Amygdala (tissue), 56 donors: Measurements from ENCODE around the gene SLC12A4.
A peak's percentile ranks its signal among the peaks of the same experiment; 100 is the strongest.

ENCODE experiments used
- DNase-seq, 56 donors: peaks; one replicate each; lab custom pipeline; 2025; lab: John Stamatoyannopoulos, UW

SLC12A4 gene

GRCh38 chr16:67965668-67966548 lies 2.5 kb downstream of the SLC12A4 start:
- no peak for DNase-seq

- DNase-seq, result no peak
These were observed 3.8 kb downstream of the SLC12A4 start for GRCh38 chr16:67964477-67965131.

GRCh38 chr16:67963662-67964321 lies 4.6 kb downstream of the SLC12A4 start:
- DNase-seq, result peak in 2 of 56 donors; percentile 11 to 16

GRCh38 chr16:67963292-67963661 lies 5.2 kb downstream of the SLC12A4 start:
- peak in 9 of 56 donors; percentile 10 to 57 (median 42) for DNase-seq

GRCh38 chr16:67962135-67962534 lies 6.3 kb downstream of the SLC12A4 start:
- DNase-seq, result no peak

GRCh38 chr16:67961551-67961957 lies 6.9 kb downstream of the SLC12A4 start:
- DNase-seq, result peak in 1 of 56 donors; percentile 44

GRCh38 chr16:67959536-67960329 lies 8.7 kb downstream of the SLC12A4 start:
- DNase-seq, result no peak

- no peak for DNase-seq
These were observed 10.8 kb downstream of the SLC12A4 start for GRCh38 chr16:67957622-67958021.

GRCh38 chr16:67954421-67955196 lies 13.8 kb downstream of the SLC12A4 start:
- no peak for DNase-seq

GRCh38 chr16:67953641-67954375 lies 14.6 kb downstream of the SLC12A4 start:
- no peak for DNase-seq

GRCh38 chr16:67951485-67951884 lies 17.0 kb downstream of the SLC12A4 start:
- peak in 55 of 56 donors; percentile 39 to 93 (median 85) for DNase-seq

- DNase-seq, result no peak
These were observed 18.0 kb downstream of the SLC12A4 start for GRCh38 chr16:67950335-67950843.

GRCh38 chr16:67949645-67950044 lies 18.8 kb downstream of the SLC12A4 start:
- DNase-seq, result no peak

- no peak for DNase-seq
These were observed 20.4 kb downstream of the SLC12A4 start for GRCh38 chr16:67948015-67948414.

GRCh38 chr16:67946966-67947558 lies 21.4 kb downstream of the SLC12A4 start:
- DNase-seq, result no peak

GRCh38 chr16:67946128-67946569 lies 22.3 kb downstream of the SLC12A4 start:
- no peak for DNase-seq

- no peak for DNase-seq
These were observed 23.0 kb downstream of the SLC12A4 start for GRCh38 chr16:67945392-67945933.
